Right atrium auricular region (tissue), 2 donors: ENCODE measurements around the gene KBTBD8. TPM values are rescaled to one million over a fixed set of nuclear protein-coding genes. Genes with fewer than 3 reads are reported as not detected.
A peak's percentile ranks its signal among the peaks of the same experiment; 100 is the strongest.

Source experiments
- DNase-seq: peaks from one replicate; pipeline ENCODE4 v3.0.0-alpha.2; 2019; ENCODE audit warnings: low spot score
- H3K27ac ChIP-seq, 2 donors: fragments of 200-600 bp; sonication (generic); 1 replicate in 1 of 2; 2 replicates in 1 of 2; pipeline ENCODE4 v1.5.1; 2016 to 2019
- H3K27me3 ChIP-seq, 2 donors: fragments of 200-600 bp; sonication (generic); one replicate each; pipeline versions ENCODE4 v1.5.1 to v1.6.0; 2017 to 2019
- H3K36me3 ChIP-seq: fragments of 200-600 bp; sonication (generic); one replicate; pipeline ENCODE4 v1.5.1; 2016
- H3K4me1 ChIP-seq, 2 donors: fragments of 200-600 bp; sonication (generic); one replicate each; pipeline versions ENCODE4 v1.5.1 to v1.6.0; 2017 to 2019
- H3K4me3 ChIP-seq, 2 donors: fragments of 200-600 bp; sonication (generic); 1 replicate in 1 of 2; 2 replicates in 1 of 2; pipeline ENCODE4 v1.5.1; 2017 to 2019; ENCODE audit warnings: mild to moderate bottlenecking in 1 of 2, moderate library complexity in 1 of 2
- H3K9me3 ChIP-seq, 2 donors: fragments of 200-600 bp; sonication (generic); one replicate each; pipeline ENCODE4 v1.5.1; 2019
- CTCF ChIP-seq, 2 donors: fragments of 200-600 bp; sonication (generic); IDR thresholded peaks; one replicate each; pipeline ENCODE4 v1.5.1; 2019; ENCODE audit warnings: antibody characterized with exemption in 2 of 2
- total RNA-seq, 2 donors: library from RNA; depleted of rRNA; stranded (reverse); fragments of >200 nt; gene quantifications; one replicate each; pipeline ENCODE4 v1.1.0, GENCODE V29; 2016

KBTBD8 gene
- total RNA-seq, 2 donors from 2014 or later: 4.4 to 6.9 TPM

DNA sequence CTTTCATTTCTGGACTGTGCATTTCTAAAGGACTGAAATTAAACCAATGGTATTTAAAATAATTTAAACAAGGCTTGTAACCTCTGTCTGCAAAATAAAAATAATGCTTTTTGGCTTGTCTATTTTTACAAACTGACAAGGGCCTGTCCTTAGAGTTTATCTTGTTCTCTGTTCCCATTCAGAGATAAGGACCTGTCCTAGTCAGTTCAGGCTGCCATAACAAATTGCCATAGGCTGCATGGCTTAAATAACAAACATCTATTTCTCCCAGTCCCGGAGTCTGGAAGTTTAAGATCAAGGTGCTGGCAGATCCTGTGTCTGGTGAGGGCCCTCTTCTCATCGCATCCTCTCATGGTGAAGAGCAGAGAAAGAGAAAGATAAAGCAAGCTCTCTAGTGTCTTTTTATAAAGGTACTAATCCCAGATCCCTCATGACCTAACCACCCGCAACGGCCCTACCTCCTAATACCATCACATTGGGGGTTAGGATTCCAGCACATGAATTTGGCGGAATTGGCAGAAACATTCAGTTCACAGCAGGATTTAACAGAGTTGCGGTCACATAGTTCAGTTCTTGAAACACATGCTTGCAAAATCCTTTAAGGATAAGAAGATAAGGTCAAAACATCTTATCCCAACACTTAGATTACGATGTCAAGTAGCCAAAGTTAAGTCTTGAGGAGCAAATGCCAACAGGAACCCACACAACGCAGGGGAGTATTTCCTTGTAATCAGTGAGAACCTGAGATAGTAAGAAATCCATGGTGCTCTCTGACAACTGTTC, 17.8 kb downstream of the KBTBD8 start:
- no peaks in the 10 kb centered on the region for H3K27me3 ChIP-seq
- H3K9me3 ChIP-seq: no peaks in the 10 kb centered on the region
- no peak for TF ChIP-seq CTCF (IDR thresholded peaks at IDR 0.05)
- DNase-seq: no peak
- no peak overlapping the region for H3K4me3 ChIP-seq
- H3K27ac ChIP-seq: peak overlapping the region; percentile 60 to 77
- H3K36me3 ChIP-seq: no peaks in the 10 kb centered on the region
- H3K4me1 ChIP-seq: peaks cover 0 to 31% of the 10 kb centered on the region in 2 donors

GRCh38 chr3:67016522-67017080, 18.5 kb downstream of the KBTBD8 start:
- peak overlapping the region; percentile 60 to 77 for H3K27ac ChIP-seq
- H3K9me3 ChIP-seq: no peaks in the 10 kb centered on the region
- H3K27me3 ChIP-seq: no peaks in the 10 kb centered on the region
- DNase-seq: no peak
- H3K4me1 ChIP-seq: peaks cover 0 to 31% of the 10 kb centered on the region in 2 donors
- TF ChIP-seq CTCF (IDR thresholded peaks at IDR 0.05): no peak
- no peaks in the 10 kb centered on the region for H3K36me3 ChIP-seq
- H3K4me3 ChIP-seq: no peak overlapping the region

- H3K4me1 ChIP-seq: peaks cover 0 to 31% of the 10 kb centered on the region in 2 donors
- H3K9me3 ChIP-seq: no peaks in the 10 kb centered on the region
- TF ChIP-seq CTCF (IDR thresholded peaks at IDR 0.05): no peak
- DNase-seq: no peak
- H3K27ac ChIP-seq: peak overlapping the region in 1 of 2 donors; percentile 77
- H3K27me3 ChIP-seq: no peaks in the 10 kb centered on the region
- H3K36me3 ChIP-seq: no peaks in the 10 kb centered on the region
- H3K4me3 ChIP-seq: no peak overlapping the region
Measured at GRCh38 chr3:67017211-67017610, 19.1 kb downstream of the KBTBD8 start.

GRCh38 chr3:67018105-67018788, 20.1 kb downstream of the KBTBD8 start:
- DNase-seq: no peak
- Histone ChIP-seq H3K9me3 (no peaks in the 10 kb centered on the region), H3K27ac (peak overlapping the region; percentile 45 to 77), H3K27me3 (no peaks in the 10 kb centered on the region), H3K4me3 (no peak overlapping the region), H3K36me3 (no peaks in the 10 kb centered on the region), H3K4me1 (peaks cover 0 to 31% of the 10 kb centered on the region in 2 donors)
- no peak for TF ChIP-seq CTCF (IDR thresholded peaks at IDR 0.05)

DNA sequence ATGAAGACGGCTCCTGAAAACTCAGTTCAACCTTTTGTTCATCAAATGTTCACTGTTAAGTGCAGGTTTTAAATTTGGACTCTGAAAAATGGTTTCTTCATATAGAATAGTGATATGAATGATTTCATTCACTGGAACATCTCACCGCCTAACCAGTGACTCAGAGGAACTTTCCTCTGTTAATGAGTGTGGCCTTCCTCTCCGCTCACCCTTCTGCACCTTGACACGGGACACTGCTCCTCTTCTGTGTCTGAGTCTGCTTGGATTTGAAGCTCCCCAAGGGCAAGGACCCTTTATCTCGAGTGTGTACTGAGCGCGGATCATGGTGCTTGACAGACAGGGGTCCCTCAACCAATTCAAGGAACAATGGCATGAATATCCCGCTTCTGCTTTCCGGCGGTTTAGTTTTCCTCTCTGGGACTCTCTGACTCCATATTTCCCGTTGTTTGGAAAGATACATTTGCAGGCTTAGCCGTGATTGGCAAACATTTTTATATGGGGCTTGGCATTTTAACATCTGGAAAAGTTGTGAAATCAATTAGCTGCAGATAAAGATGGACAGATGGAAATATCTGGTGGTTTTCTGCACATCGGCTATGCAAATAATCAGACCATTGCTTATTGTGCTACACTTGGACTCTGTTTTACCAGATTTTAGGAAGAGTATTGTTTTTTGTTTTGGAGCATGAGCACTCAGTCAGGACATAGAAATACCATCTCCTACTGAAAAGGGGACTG, 20.9 kb downstream of the KBTBD8 start:
- Histone ChIP-seq H3K4me3 (no peak overlapping the region), H3K27me3 (no peaks in the 10 kb centered on the region), H3K9me3 (no peaks in the 10 kb centered on the region), H3K36me3 (no peaks in the 10 kb centered on the region), H3K27ac (peak overlapping the region; percentile 45 to 77), H3K4me1 (peaks cover 0 to 31% of the 10 kb centered on the region in 2 donors)
- TF ChIP-seq CTCF (IDR thresholded peaks at IDR 0.05): no peak
- DNase-seq: no peak
